MM.1S (cell line): ENCODE measurements around the gene HDHD5.

Experiments used
- DNase-seq: peaks from one replicate; pipeline ENCODE4 v3.0.0-alpha.2; 2015
- H2AFZ ChIP-seq: fragments of 300-600 bp; sonication (generic); 2 replicates; pipeline ENCODE4 v1.6.0; 2016; ENCODE audit warnings: antibody characterized with exemption, low read length
- H3F3A ChIP-seq: fragments of 300-600 bp; sonication (generic); 2 replicates; pipeline ENCODE4 v1.6.1; 2016; ENCODE audit warnings: mild to moderate bottlenecking, antibody characterized with exemption, low read length, moderate library complexity, mixed read lengths; ENCODE audit not compliant: insufficient read depth
- H3K27ac ChIP-seq: fragments of 300-600 bp; sonication (generic); 2 replicates; pipeline ENCODE4 v1.5.1; 2016; ENCODE audit warnings: mild to moderate bottlenecking, low read length
- H3K27me3 ChIP-seq: fragments of 300-600 bp; sonication (generic); replicated peaks from 2 replicates; pipeline ENCODE4 v1.6.0; 2016; ENCODE audit warnings: low read length; ENCODE audit not compliant: insufficient read depth
- H3K36me3 ChIP-seq: fragments of 300-600 bp; sonication (generic); replicated peaks from 2 replicates; pipeline ENCODE4 v1.6.1; 2016; ENCODE audit warnings: mild to moderate bottlenecking, low read length, mixed read lengths; ENCODE audit not compliant: insufficient read depth
- H3K4me1 ChIP-seq: fragments of 300-600 bp; sonication (generic); 2 replicates; pipeline ENCODE4 v1.6.1; 2016; ENCODE audit warnings: low read length, mixed read lengths
- H3K4me2 ChIP-seq: fragments of 300-600 bp; sonication (generic); 2 replicates; pipeline ENCODE4 v1.6.0; 2016; ENCODE audit warnings: low read depth, low read length
- H3K4me3 ChIP-seq: fragments of 300-600 bp; sonication (generic); 2 replicates; pipeline ENCODE4 v1.5.1; 2016; ENCODE audit warnings: low read length, mixed read lengths
- H3K79me2 ChIP-seq: fragments of 300-600 bp; sonication (generic); 2 replicates; pipeline ENCODE4 v1.6.1; 2016; ENCODE audit warnings: mixed run types, low read length, mixed read lengths
- H3K9ac ChIP-seq: fragments of 300-600 bp; sonication (generic); 2 replicates; pipeline ENCODE4 v1.6.1; 2016; ENCODE audit warnings: low read length, mixed read lengths
- H3K9me2 ChIP-seq: fragments of 300-600 bp; sonication (generic); replicated peaks from 2 replicates; pipeline ENCODE4 v1.6.1; 2016; ENCODE audit warnings: mild to moderate bottlenecking, low read length, mixed read lengths; ENCODE audit not compliant: insufficient read depth
- H3K9me3 ChIP-seq: fragments of 300-600 bp; sonication (generic); replicated peaks from 2 replicates; pipeline ENCODE4 v1.6.1; 2016; ENCODE audit warnings: mild to moderate bottlenecking, low read length, mixed read lengths; ENCODE audit not compliant: insufficient read depth
- H4K20me1 ChIP-seq: fragments of 300-600 bp; sonication (generic); 2 replicates; pipeline ENCODE4 v1.6.1; 2016; ENCODE audit warnings: mild to moderate bottlenecking, low read length, moderate library complexity, mixed read lengths; ENCODE audit not compliant: insufficient read depth
- CTCF ChIP-seq: fragments of 300-600 bp; sonication (generic); IDR thresholded peaks from 2 replicates; pipeline ENCODE4 v1.5.1; 2016; ENCODE audit warnings: antibody characterized with exemption, low read length, mixed read lengths
- EZH2 ChIP-seq: fragments of 300-600 bp; sonication (generic); optimal IDR thresholded peaks from 2 replicates; pipeline ENCODE3; 2017; ENCODE audit warnings: low read depth, mild to moderate bottlenecking, antibody characterized with exemption, low read length, mixed read lengths
- EZH2phosphoT487 ChIP-seq: fragments of 300-600 bp; sonication (generic); IDR thresholded peaks from 2 replicates; pipeline ENCODE4 v1.6.1; 2018; ENCODE audit warnings: antibody characterized with exemption, low read length

Gene HDHD5

GRCh38 chr22:17100621-17101020 is 58.5 kb downstream of the HDHD5 start:
- Histone ChIP-seq H3K9me2 (no peaks in the 10 kb centered on the region), H4K20me1 (no peaks in the 10 kb centered on the region), H3K4me1 (no peaks in the 10 kb centered on the region), H2AFZ (no peak overlapping the region), H3K4me2 (no peak overlapping the region), H3K4me3 (no peak overlapping the region), H3K27me3 (no peaks in the 10 kb centered on the region), H3K27ac (no peak overlapping the region), H3K9me3 (no peaks in the 10 kb centered on the region), H3K36me3 (no peaks in the 10 kb centered on the region), H3F3A (no peaks in the 10 kb centered on the region), H3K79me2 (no peaks in the 10 kb centered on the region), H3K9ac (no peak overlapping the region)
- no peak for DNase-seq
- TF ChIP-seq EZH2phosphoT487 = no peak
- no peak for TF ChIP-seq EZH2
- TF ChIP-seq CTCF = no peak

GRCh38 chr22:17098379-17098819 is 60.7 kb downstream of the HDHD5 start:
- Histone ChIP-seq H3K4me3 (no peak overlapping the region), H3K4me1 (no peaks in the 10 kb centered on the region), H2AFZ (no peak overlapping the region), H3K9me3 (no peaks in the 10 kb centered on the region), H3F3A (no peaks in the 10 kb centered on the region), H3K9ac (no peak overlapping the region), H3K4me2 (no peak overlapping the region), H3K27ac (no peak overlapping the region), H3K27me3 (no peaks in the 10 kb centered on the region), H3K36me3 (no peaks in the 10 kb centered on the region), H4K20me1 (no peaks in the 10 kb centered on the region), H3K79me2 (peaks cover 3% of the 10 kb centered on the region; the same call in 1 of the 2 replicates), H3K9me2 (no peaks in the 10 kb centered on the region)
- DNase-seq = no peak
- TF ChIP-seq EZH2phosphoT487 (no peak), CTCF (no peak), EZH2 (no peak)

GRCh38 chr22:17097701-17098100 is 61.4 kb downstream of the HDHD5 start:
- Histone ChIP-seq H3K9ac (no peak overlapping the region), H3K4me1 (no peaks in the 10 kb centered on the region), H3K4me3 (no peak overlapping the region), H3K4me2 (no peak overlapping the region), H4K20me1 (no peaks in the 10 kb centered on the region), H3K9me2 (no peaks in the 10 kb centered on the region), H3K27me3 (no peaks in the 10 kb centered on the region), H3K79me2 (peaks cover 4% of the 10 kb centered on the region; the same call in 1 of the 2 replicates), H3K9me3 (no peaks in the 10 kb centered on the region), H2AFZ (no peak overlapping the region), H3F3A (no peaks in the 10 kb centered on the region), H3K36me3 (no peaks in the 10 kb centered on the region), H3K27ac (no peak overlapping the region)
- DNase-seq = no peak
- no peak for TF ChIP-seq EZH2phosphoT487
- no peak for TF ChIP-seq CTCF
- no peak for TF ChIP-seq EZH2
